ENCODE data around the gene PAX8.
A peak's percentile ranks its signal among the peaks of the same experiment; 100 is the strongest.

PAX8 gene

DNA sequence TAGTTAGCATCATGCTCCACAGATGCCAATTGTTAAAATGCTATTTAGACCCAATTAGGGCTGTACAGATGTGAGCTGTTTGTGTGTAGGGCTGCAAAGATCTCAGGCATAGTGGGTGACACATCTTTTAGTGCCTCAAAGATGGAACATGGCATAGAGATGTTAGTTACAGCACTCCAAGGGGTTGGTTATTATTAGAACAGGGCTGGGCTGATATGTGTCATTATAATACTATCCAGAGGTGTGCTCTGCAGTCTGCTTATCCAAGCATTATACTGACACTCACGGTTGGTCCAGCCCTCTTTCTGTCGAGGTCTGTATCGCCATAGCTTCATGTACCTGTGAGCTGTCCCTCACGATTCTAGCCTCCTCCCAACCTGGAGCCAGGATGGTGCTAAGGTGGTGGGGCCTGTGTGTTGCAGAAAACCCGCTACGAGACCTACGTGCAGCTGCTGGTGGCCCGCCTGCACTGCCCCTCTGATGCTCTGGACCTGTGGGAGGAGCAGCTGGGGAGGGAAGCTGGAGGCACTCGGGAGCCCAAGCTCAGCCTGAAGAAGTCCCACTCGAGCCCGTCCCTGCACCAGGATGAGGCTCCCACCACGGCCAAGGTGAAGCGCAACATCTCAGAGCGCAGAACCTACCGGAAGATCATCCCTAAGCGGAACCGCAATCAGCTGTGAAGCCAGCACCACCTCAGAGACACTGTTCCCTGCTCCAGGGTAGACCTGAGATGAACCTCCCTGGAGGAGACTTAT lies 77.8 kb downstream of the PAX8 start:
- Histone ChIP-seq H3K4me1 (ENCODE audit: insufficient read depth, low read length) (no peaks in the 10 kb centered on the region), H3K36me3 (ENCODE audit: insufficient read depth, low read length) (peaks cover 72% of the 10 kb centered on the region), H2AFZ (ENCODE audit: low read depth, low read length) (no peak overlapping the region), H3K4me2 (ENCODE audit: insufficient read depth, low read length) (no peak overlapping the region), H3K4me3 (ENCODE audit: low read depth in 1 of 2, low read length in 2 of 2) (no peak overlapping the region), H3K9ac (ENCODE audit: low read depth, low read length) (no peak overlapping the region), H3K9me3 (ENCODE audit: insufficient read depth, low read length, severe bottlenecking) (no peaks in the 10 kb centered on the region), H3K27ac (ENCODE audit: low read length) (no peak overlapping the region), H3K27me3 (ENCODE audit: insufficient read depth, low read length, poor library complexity) (no peaks in the 10 kb centered on the region), H4K20me1 (ENCODE audit: insufficient read depth, low read length) (peaks cover 40% of the 10 kb centered on the region), H3K79me2 (ENCODE audit: insufficient read depth, low read length) (no peaks in the 10 kb centered on the region)
- TF ChIP-seq EZH2 (IDR thresholded peaks at IDR 0.05; ENCODE audit: borderline replicate concordance, low read depth, low read length, severe bottlenecking), result no peak
- TF ChIP-seq, protein P1, sequence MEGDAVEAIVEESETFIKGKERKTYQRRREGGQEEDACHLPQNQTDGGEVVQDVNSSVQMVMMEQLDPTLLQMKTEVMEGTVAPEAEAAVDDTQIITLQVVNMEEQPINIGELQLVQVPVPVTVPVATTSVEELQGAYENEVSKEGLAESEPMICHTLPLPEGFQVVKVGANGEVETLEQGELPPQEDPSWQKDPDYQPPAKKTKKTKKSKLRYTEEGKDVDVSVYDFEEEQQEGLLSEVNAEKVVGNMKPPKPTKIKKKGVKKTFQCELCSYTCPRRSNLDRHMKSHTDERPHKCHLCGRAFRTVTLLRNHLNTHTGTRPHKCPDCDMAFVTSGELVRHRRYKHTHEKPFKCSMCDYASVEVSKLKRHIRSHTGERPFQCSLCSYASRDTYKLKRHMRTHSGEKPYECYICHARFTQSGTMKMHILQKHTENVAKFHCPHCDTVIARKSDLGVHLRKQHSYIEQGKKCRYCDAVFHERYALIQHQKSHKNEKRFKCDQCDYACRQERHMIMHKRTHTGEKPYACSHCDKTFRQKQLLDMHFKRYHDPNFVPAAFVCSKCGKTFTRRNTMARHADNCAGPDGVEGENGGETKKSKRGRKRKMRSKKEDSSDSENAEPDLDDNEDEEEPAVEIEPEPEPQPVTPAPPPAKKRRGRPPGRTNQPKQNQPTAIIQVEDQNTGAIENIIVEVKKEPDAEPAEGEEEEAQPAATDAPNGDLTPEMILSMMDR (IDR thresholded peaks at IDR 0.05; ENCODE audit: borderline replicate concordance, extremely low read depth, low read length, poor library complexity, severe bottlenecking), result no peak
- ATAC-seq (ENCODE audit: insufficient read depth, low read depth) (no peak), DNase-seq (no peak)

DNA sequence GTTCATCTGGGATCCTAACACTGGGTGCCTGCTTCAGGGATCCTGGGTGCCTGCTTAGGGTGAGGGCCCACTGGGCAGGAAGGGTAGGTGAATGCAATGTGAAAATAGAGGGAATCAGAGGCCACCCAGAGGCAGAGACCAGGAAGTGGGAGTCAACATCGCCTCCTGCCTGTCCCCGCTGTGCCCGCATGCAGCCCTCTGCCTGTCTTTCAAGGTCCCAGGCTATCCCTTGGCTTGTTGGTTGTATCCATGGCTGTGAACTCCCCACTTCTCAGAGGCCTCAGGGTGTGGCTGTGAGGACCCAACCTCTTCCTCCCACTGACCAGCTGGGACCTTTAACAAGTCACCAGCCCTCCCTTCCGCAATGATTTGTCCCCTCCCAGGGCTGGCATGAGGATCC lies 78.5 kb downstream of the PAX8 start:
- H3K36me3 ChIP-seq (ENCODE audit: insufficient read depth, low read length), result peaks cover 79% of the 10 kb centered on the region
- no peak overlapping the region for H3K27ac ChIP-seq (ENCODE audit: low read length)
- H3K4me2 ChIP-seq (ENCODE audit: insufficient read depth, low read length), result no peak overlapping the region
- no peak overlapping the region for H2AFZ ChIP-seq (ENCODE audit: low read depth, low read length)
- no peaks in the 10 kb centered on the region for H3K4me1 ChIP-seq (ENCODE audit: insufficient read depth, low read length)
- TF ChIP-seq EZH2 (IDR thresholded peaks at IDR 0.05; ENCODE audit: borderline replicate concordance, low read depth, low read length, severe bottlenecking), result no peak
- TF ChIP-seq, protein P1 (IDR thresholded peaks at IDR 0.05; ENCODE audit: borderline replicate concordance, extremely low read depth, low read length, poor library complexity, severe bottlenecking), result peak; percentile 42
- no peaks in the 10 kb centered on the region for H3K79me2 ChIP-seq (ENCODE audit: insufficient read depth, low read length)
- H3K4me3 ChIP-seq (ENCODE audit: low read depth in 1 of 2, low read length in 2 of 2), result no peak overlapping the region
- ATAC-seq (ENCODE audit: insufficient read depth, low read depth) (no peak), DNase-seq (no peak)
- H3K9ac ChIP-seq (ENCODE audit: low read depth, low read length), result no peak overlapping the region
- no peaks in the 10 kb centered on the region for H3K27me3 ChIP-seq (ENCODE audit: insufficient read depth, low read length, poor library complexity)
- no peaks in the 10 kb centered on the region for H3K9me3 ChIP-seq (ENCODE audit: insufficient read depth, low read length, severe bottlenecking)
- H4K20me1 ChIP-seq (ENCODE audit: insufficient read depth, low read length), result peaks cover 43% of the 10 kb centered on the region

DNA sequence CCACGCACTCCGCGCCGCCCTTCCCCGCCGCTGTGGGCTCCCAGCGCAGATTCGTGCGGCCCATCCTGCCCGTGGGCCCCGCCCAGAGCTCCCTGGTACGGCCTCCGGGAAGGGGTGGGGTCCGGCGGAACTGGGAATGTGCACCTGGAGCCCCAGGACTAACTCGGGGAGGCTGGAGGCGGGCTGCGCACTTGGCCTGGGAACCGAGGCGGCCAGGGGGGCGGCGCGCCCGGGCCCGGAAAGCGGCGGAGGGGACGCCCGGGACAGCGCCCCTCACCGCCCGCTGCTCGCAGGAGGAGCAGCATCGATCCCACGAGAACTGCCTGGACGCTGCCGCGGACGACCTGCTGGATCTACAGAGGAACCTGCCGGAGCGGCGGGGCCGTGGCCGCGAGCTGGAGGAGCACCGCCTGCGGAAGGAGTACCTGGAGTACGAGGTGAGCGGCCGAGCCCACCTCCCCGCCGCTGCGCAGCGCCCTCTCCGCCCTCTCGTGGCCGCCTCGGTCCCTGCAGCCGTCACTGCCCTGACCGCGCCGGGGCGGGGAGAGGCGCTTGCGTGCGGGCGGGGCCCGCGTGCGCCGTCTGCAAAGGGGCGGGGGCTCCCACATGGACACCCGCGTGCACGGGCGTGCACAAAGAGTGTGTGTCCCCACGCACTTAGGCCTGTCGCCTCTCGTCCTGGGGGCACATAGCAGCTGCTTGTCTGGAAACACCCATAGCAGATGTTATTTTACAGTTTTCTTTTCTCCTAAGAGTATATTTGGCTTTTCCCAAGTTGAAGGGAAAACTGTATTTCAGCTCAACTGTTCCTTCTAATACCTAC lies 79.7 kb downstream of the PAX8 start:
- no peak overlapping the region for H3K9ac ChIP-seq (ENCODE audit: low read depth, low read length)
- no peaks in the 10 kb centered on the region for H3K79me2 ChIP-seq (ENCODE audit: insufficient read depth, low read length)
- ATAC-seq (ENCODE audit: insufficient read depth, low read depth) (no peak), DNase-seq (no peak)
- H3K27me3 ChIP-seq (ENCODE audit: insufficient read depth, low read length, poor library complexity), result no peaks in the 10 kb centered on the region
- no peak overlapping the region for H3K4me2 ChIP-seq (ENCODE audit: insufficient read depth, low read length)
- no peaks in the 10 kb centered on the region for H3K4me1 ChIP-seq (ENCODE audit: insufficient read depth, low read length)
- no peak overlapping the region for H3K4me3 ChIP-seq (ENCODE audit: low read depth in 1 of 2, low read length in 2 of 2)
- peaks cover 38% of the 10 kb centered on the region for H4K20me1 ChIP-seq (ENCODE audit: insufficient read depth, low read length)
- no peak for TF ChIP-seq EZH2 (IDR thresholded peaks at IDR 0.05; ENCODE audit: borderline replicate concordance, low read depth, low read length, severe bottlenecking)
- TF ChIP-seq, protein P1 (IDR thresholded peaks at IDR 0.05; ENCODE audit: borderline replicate concordance, extremely low read depth, low read length, poor library complexity, severe bottlenecking), result peak; percentile 10
- H3K9me3 ChIP-seq (ENCODE audit: insufficient read depth, low read length, severe bottlenecking), result no peaks in the 10 kb centered on the region
- H3K27ac ChIP-seq (ENCODE audit: low read length), result no peak overlapping the region
- H2AFZ ChIP-seq (ENCODE audit: low read depth, low read length), result no peak overlapping the region
- H3K36me3 ChIP-seq (ENCODE audit: insufficient read depth, low read length), result peaks cover 91% of the 10 kb centered on the region

All from DND-41 (cell line).